HUES64 (cell line): Measurements from ENCODE around the gene PRKCZ.

ENCODE experiments used
- H3K27ac ChIP-seq: 2 replicates; pipeline ENCODE4 v1.7.0; 2013; ENCODE audit warnings: low read depth, low read length, inconsistent platforms
- H3K27me3 ChIP-seq: 2 replicates; pipeline ENCODE4 v1.6.1; 2013; ENCODE audit warnings: mild to moderate bottlenecking, low read length; ENCODE audit not compliant: insufficient read depth
- H3K36me3 ChIP-seq: 2 replicates; pipeline ENCODE4 v1.6.1; 2013; ENCODE audit warnings: mild to moderate bottlenecking, low read length; ENCODE audit not compliant: insufficient read depth
- H3K4me1 ChIP-seq: 2 replicates; pipeline ENCODE4 v1.6.1; 2013; ENCODE audit warnings: mild to moderate bottlenecking, low read length, moderate library complexity; ENCODE audit not compliant: insufficient read depth
- H3K4me3 ChIP-seq: 2 replicates; pipeline ENCODE4 v1.5.1; 2013; ENCODE audit warnings: mild to moderate bottlenecking, low read length, moderate library complexity
- H3K9ac ChIP-seq: 2 replicates; pipeline ENCODE4 v1.6.1; 2013; ENCODE audit warnings: mild to moderate bottlenecking, low read depth, low read length
- H3K9me3 ChIP-seq: 2 replicates; pipeline ENCODE4 v1.6.1; 2013; ENCODE audit warnings: low read depth, low read length; ENCODE audit not compliant: insufficient read depth
- WGBS: fragments of 150-250, 120-280 bp; methylation state at CpG from one replicate; pipeline ENCODE4 v1.1.7; 2013; ENCODE audit warnings: missing lambda C conversion rate; 5-methylcytosine and 5-hydroxymethylcytosine counted together

Gene PRKCZ

DNA sequence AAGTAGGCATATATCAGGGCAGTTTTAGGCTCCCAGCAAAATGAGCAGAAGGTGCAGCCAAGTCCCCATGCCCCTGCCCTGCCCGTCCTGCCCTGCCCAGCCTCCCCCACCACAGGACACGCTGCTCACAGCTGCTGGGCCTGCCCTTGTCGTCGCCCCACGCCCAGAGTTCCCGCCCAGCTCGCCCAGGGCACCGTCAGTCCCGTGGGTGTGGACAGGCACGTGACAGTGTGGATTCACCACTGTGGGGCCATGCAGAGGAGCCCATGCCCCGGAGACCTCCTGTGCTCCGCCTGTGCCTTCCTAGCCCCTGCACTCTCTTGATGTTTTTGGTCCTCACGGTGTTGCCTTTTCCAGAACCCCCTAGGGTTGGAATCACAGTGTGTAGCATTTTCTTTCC lies 137.4 kb downstream of the PRKCZ start:
- 0 out of 2 replicates have a peak, but pooled peaks cover 3% of the 10 kb centered on the region for H3K4me1 ChIP-seq
- H3K9me3 ChIP-seq = no peaks in the 10 kb centered on the region
- 92% methylated on average over 13 of the region's 13 CpGs for WGBS
- H3K4me3 ChIP-seq = no peak overlapping the region
- peaks cover 24% of the 10 kb centered on the region for H3K36me3 ChIP-seq
- H3K9ac ChIP-seq = no peak overlapping the region
- no peak overlapping the region for H3K27ac ChIP-seq
- H3K27me3 ChIP-seq = no peaks in the 10 kb centered on the region

DNA sequence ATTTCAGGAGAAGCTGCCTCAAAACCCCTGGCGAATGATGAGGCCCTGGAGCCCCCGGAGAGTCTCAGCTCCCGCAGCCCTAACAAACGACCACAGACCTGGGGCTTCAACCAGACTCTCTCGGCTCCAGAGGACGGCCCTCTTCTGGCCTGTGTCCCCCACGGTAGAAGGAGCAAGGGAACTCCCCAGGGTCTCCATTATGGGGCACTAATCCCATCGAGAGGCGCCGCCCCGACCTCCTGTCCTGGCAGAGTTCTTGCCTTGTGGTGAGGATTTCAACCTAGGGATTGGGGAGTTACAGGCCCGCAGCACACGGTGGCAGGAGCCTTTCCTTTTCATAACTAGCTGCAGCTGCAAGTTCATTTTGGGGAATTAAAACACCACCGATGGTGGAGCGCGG lies 138.1 kb downstream of the PRKCZ start:
- H3K4me1 ChIP-seq = peaks cover 6% of the 10 kb centered on the region; the same call in 1 of the 2 replicates
- no peak overlapping the region for H3K9ac ChIP-seq
- H3K4me3 ChIP-seq = no peak overlapping the region
- peaks cover 24% of the 10 kb centered on the region for H3K36me3 ChIP-seq
- WGBS = 92% methylated on average over 16 of the region's 16 CpGs
- H3K27ac ChIP-seq = no peak overlapping the region
- H3K9me3 ChIP-seq = no peaks in the 10 kb centered on the region
- no peaks in the 10 kb centered on the region for H3K27me3 ChIP-seq

DNA sequence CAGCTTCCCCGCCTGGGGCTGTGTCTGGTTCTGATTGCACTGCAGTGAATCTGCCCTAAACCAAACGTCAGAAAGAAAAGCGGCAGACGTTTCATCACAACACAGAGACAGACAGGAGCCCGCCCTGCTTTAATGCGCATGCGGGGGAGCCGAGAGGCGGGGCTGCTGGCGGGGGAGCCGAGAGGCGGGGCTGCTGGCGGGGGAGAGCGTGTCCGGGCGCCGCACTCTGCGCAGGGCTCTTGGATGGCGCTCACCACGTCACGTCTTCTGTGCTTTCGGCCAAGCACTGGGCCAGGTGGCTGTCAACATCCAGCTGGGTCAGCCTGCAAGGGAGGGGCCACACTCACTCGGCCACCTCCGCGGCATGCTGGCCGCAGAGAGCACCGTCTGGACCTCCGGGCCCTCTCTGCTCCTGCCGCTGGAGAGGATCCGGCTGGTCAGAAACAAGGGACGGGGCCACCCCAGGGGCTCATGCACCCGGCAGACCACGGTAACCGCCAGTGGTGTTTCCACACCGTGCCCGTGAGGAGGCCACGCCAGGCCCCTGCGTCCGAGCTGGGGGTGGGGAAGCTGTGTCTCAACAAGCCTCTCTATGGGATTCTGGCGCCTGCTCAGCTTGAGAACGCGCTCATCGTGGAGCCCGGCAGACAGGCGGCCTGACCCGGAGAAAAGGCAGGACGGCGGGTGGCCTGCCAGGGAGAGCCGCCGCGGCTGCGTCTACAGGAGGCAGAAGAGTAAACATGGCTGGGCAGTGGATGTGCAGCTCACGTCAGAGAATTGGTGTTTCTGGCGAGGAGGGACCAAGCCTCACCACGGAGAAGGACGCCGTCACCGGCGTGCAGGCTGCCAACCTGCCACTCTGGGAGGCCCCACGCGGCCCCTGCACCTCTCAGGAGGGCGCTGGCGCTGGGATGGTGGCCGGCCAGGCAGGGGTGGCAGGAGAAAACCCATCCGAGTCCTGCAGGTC lies 139.5 kb downstream of the PRKCZ start:
- peaks cover 6% of the 10 kb centered on the region; the same call in 1 of the 2 replicates for H3K4me1 ChIP-seq
- H3K27me3 ChIP-seq = no peaks in the 10 kb centered on the region
- H3K9me3 ChIP-seq = no peaks in the 10 kb centered on the region
- H3K9ac ChIP-seq = peak overlapping the region; percentile 56
- WGBS = 19% methylated on average over 65 of the region's 65 CpGs
- H3K4me3 ChIP-seq = peak overlapping the region; percentile 46
- H3K27ac ChIP-seq = peak overlapping the region; percentile 78
- H3K36me3 ChIP-seq = peaks cover 19% of the 10 kb centered on the region

- WGBS = 92% methylated on average over 19 of the region's 19 CpGs
- no peaks in the 10 kb centered on the region for H3K27me3 ChIP-seq
- H3K36me3 ChIP-seq = peaks cover 11% of the 10 kb centered on the region
- no peaks in the 10 kb centered on the region for H3K9me3 ChIP-seq
- H3K4me3 ChIP-seq = no peak overlapping the region
- no peak overlapping the region for H3K9ac ChIP-seq
- no peak overlapping the region for H3K27ac ChIP-seq
- H3K4me1 ChIP-seq = peaks cover 6% of the 10 kb centered on the region; the same call in 1 of the 2 replicates
These were observed 140.3 kb downstream of the PRKCZ start for GRCh38 chr1:2190491-2190976.

- H3K4me1 ChIP-seq = peaks cover 6% of the 10 kb centered on the region; the same call in 1 of the 2 replicates
- H3K27ac ChIP-seq = no peak overlapping the region
- H3K27me3 ChIP-seq = no peaks in the 10 kb centered on the region
- no peaks in the 10 kb centered on the region for H3K9me3 ChIP-seq
- H3K4me3 ChIP-seq = no peak overlapping the region
- WGBS = 93% methylated on average over 30 of the region's 30 CpGs
- H3K36me3 ChIP-seq = peaks cover 8% of the 10 kb centered on the region; the same call in 1 of the 2 replicates
- no peak overlapping the region for H3K9ac ChIP-seq
These were observed 142.1 kb downstream of the PRKCZ start for GRCh38 chr1:2192031-2192995.

DNA sequence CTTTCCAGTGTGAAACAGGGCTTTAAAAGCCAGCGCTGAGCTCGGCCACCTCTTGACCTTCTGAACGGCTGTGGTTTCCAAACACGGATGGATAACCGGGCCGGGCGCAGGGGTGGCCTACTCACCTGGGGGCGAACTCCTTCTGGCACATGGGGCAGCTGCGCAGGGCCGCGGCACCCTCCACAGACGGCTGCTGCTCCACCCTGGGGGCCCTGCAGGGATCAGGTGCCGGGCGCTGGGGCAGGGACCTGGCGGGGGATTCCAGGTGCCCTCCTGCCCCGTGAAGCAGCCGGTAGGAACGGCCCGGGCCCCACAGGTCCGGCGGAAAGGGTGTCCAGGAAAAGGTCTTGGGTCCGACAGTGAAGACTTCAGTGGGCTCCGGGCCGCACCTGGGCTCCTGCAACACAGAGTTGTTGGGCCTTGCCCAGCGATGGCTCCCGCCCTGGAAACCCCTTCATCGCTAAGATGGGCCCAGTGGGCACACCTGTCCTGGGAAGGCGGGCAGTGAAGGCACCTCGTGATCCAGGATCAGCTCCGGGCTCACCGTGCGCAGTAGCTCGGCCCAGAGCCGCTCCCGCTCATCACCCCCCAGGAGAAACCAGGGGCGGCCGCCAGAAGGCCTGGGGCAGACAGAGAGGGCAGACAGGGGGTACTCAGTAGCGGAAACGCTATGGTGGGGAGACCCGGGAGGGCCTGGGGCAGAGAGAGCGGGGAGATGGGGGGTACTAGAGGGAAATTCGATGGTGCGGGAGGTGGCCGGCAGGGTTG lies 143.5 kb downstream of the PRKCZ start:
- 66% methylated on average over 44 of the region's 44 CpGs for WGBS
- peaks cover 6% of the 10 kb centered on the region; the same call in 1 of the 2 replicates for H3K4me1 ChIP-seq

DNA sequence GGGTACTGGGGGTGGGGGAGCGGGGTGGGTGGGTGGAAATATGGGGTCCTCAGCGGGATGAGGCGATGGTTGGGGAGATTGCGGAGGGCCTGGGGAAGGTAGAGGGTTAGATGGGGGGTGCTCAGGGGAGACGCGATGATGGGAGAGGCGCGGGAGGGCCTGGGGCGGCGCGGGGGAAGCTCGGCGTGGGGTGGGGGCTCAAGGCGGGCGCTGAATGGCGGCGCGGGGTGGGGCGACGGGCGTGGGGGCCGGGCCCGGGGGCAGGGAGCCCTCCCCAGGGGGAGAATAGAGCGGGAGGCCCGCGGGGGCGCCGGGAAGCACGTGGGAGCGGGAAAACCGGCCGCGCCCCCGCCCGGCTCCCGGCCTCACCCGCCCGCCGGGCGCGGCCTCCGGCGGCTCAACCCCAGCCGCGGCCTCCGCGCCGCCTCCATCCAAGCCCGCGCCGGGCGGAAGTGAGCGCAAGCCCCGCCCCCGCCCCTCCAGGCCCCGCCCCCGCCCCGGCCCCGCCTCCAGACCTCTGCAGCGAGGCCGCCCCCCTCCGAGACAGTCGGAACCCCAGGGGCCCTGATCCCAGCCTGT lies 144.2 kb downstream of the PRKCZ start, which contains the start of gene FAAP20:
Gene FAAP20 (minus strand): TSS at position 454 of the 579 bp plus-strand sequence. CDS start 23 bp downstream, at position 431.
- Histone ChIP-seq H3K4me3 (peak within 1 kb of the TSS; percentile 70), H3K27ac (peak within 1 kb of the TSS; percentile 91), H3K4me1 (peaks cover 6% of the 10 kb centered on the region; the same call in 1 of the 2 replicates), H3K36me3 (0 out of 2 replicates have a peak, but pooled peaks cover 8% of the 10 kb centered on the region), H3K9me3 (no peaks in the 10 kb centered on the region), H3K27me3 (no peaks in the 10 kb centered on the region), H3K9ac (peak within 1 kb of the TSS; percentile 73)
- 2% methylated on average over 58 of the region's 63 CpGs for WGBS

More for the DNA sequence above, 143.5 kb downstream of the PRKCZ start:
- Histone ChIP-seq H3K4me3 (peak overlapping the region; percentile 70), H3K36me3 (0 out of 2 replicates have a peak, but pooled peaks cover 8% of the 10 kb centered on the region), H3K9me3 (no peaks in the 10 kb centered on the region), H3K9ac (peak overlapping the region; percentile 73), H3K27me3 (no peaks in the 10 kb centered on the region), H3K27ac (peak overlapping the region; percentile 71)

GRCh38 chr1:2194898-2195673 lies 144.9 kb downstream of the PRKCZ start:
- Histone ChIP-seq H3K4me3 (peak overlapping the region; percentile 70), H3K27me3 (no peaks in the 10 kb centered on the region), H3K9me3 (no peaks in the 10 kb centered on the region), H3K9ac (peak overlapping the region; percentile 35), H3K36me3 (0 out of 2 replicates have a peak, but pooled peaks cover 8% of the 10 kb centered on the region), H3K4me1 (peaks cover 3% of the 10 kb centered on the region; the same call in 1 of the 2 replicates), H3K27ac (peak overlapping the region; percentile 91)
- 4% methylated on average over 35 of the region's 35 CpGs for WGBS

DNA sequence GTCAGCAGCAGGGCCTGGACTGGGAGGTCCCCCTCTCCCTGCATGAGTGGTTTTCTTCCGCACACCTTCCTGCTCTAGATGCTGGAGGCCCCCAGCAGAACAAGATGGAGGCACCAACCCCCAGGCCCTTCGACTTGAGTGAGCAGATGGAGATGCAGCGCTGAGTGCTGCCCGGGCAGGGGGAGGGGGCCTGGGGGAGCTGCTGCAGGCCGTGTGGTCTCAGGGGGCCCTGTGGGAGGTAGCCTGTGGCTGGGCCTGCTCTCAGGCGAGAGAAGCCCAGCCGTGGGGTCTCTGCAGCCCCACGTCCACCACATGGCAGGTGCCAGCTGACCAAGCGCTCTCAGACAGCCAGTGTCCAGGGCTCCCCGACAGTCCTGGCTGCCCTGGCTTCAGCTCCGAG lies 145.6 kb downstream of the PRKCZ start:
- Histone ChIP-seq H3K4me3 (no peak overlapping the region), H3K27me3 (no peaks in the 10 kb centered on the region), H3K9me3 (no peaks in the 10 kb centered on the region), H3K36me3 (0 out of 2 replicates have a peak, but pooled peaks cover 8% of the 10 kb centered on the region), H3K9ac (0 out of 2 replicates have a peak overlapping the region, but pooled peaks have one; percentile 22), H3K4me1 (peaks cover 3% of the 10 kb centered on the region; the same call in 1 of the 2 replicates), H3K27ac (no peak overlapping the region)
- 87% methylated on average over 11 of the region's 11 CpGs for WGBS
